GM19438 (cell line): ENCODE measurements around the gene HHLA2.
"Not testable (repeated sequence)": the region's sequence is repeated elsewhere in the genome, so short reads cannot be mapped to it uniquely, and the experiment has no call there.

Experiments used
- ATAC-seq: cut with Tn5 transposase; IDR thresholded peaks from one replicate; pipeline ENCODE4 v1.9.1; 2021; ENCODE audit warnings: low read depth; ENCODE audit not compliant: unreplicated experiment

Gene HHLA2, protein sequence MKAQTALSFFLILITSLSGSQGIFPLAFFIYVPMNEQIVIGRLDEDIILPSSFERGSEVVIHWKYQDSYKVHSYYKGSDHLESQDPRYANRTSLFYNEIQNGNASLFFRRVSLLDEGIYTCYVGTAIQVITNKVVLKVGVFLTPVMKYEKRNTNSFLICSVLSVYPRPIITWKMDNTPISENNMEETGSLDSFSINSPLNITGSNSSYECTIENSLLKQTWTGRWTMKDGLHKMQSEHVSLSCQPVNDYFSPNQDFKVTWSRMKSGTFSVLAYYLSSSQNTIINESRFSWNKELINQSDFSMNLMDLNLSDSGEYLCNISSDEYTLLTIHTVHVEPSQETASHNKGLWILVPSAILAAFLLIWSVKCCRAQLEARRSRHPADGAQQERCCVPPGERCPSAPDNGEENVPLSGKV

DNA sequence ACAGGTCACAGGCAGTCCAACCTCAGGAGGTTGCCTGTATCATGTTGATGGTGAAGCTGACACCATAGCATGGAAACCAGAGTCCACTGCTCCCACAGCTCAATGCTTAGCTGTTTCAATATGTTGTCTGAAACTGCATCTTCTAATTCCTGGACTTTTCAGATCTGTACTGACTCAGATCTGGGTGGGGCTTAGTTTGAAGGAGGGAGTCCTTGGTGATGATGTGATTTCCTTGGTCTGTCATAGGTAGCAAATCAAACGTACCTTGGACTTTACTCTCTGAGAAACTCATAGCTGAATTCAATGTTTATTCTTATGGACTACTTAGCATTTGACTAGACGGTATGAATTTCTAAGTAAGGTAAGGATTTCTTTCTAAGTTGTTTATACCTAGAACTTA is at the start of gene HHLA2:
Gene HHLA2 (plus strand): TSS at position 310 of the 400 bp plus-strand sequence. CDS start 55,266 bp downstream, outside the sequence.
- ATAC-seq: no peak

GRCh38 chr3:108250626-108251025 is 45.7 kb upstream of the HHLA2 start:
- no peak for ATAC-seq

DNA sequence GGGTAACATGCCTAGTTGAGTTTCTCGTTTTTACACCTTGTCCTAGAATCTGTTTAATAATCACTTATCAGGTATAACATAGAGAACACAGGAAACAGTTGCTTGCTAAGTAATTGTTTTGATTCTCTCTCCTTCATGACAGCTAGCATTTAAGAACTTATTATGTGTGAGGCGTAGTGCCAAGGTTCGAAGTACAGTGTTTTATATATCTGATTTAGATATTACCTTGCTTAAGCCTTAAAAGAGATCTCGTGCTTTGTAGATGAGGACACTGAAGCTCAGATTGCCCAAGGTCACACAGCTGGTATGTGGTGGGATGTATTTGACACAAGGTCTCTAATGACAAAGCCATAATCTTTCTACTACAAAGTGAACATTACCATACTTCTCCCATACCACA is 45.1 kb upstream of the HHLA2 start:
- no peak for ATAC-seq

GRCh38 chr3:108251844-108252243 is 44.5 kb upstream of the HHLA2 start:
- no peak for ATAC-seq

DNA sequence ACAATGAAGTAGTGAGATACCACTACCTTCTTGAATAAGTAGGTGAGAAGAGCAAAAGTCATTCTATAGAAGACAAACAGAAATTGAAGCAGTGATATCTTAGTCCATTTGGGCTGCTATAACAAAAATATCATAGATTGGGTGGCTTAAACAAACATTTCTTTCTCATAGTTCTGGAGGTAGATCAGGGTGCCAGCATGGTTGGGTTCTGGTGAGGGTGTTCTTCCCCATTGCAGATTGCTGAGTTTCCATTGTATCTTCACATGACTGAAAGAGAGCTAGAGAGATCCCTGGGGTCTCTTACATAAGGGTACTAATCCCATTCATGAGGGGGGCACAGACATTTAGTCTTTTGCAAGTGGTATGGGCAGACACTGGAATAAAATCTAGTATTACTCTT is 41.2 kb upstream of the HHLA2 start:
- no peak for ATAC-seq

DNA sequence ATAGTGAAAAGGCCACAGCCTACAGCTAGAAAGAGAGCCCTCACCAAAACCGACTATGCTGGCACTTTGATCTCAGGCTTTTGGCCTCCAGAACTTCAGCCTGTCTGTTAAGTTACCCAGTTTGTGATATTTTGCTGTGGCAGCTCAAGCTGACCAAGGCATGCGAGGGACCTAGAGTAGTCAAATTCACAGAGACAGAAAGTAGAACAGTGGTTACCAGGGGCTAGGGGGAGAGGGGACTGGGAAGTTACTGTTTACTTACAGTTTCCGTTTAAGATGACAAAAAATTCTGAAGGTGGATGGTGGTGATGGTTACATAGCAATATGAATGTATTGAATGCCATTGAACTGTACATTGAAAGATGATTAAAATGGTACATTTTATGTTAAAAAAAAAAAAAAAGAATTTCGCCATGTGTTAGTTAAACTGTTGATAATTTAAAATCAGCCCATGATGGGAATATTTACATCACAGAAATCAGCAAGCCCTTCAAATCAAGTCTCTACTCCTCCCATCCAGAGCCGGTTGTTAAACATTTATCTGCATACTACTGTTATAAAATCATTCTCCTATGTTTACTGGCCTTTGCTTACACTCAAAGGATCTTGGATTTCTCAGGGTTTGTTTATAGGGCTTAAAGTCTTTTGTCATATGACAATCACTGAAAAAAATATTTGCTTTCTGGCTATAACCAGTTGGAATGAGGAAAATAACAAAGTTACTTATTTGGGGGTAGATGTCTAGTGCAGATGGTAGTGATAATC is 31.6 kb upstream of the HHLA2 start:
- ATAC-seq: peak; percentile 89

GRCh38 chr3:108268235-108268634 is 28.1 kb upstream of the HHLA2 start:
- not testable (repeated sequence) for ATAC-seq

GRCh38 chr3:108271626-108272025 is 24.7 kb upstream of the HHLA2 start:
- no peak for ATAC-seq

DNA sequence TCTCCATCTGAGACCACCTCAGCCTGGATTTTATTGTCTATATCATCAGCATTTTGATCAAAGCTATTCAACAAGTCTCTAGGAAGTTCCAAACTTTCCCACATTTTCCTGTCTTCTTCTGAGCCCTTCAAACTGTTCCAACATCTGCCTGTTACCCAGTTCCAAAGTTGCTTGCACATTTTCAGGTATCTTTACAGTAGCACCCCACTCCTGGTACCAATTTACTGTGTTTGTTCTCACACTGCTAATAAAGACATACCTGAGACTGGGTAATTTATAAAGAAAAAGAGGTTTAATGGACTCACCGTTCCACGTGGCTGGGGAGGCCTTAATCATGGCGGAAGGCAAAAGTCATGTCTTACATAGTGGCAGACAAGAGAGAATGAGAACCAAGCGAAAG is 17.3 kb upstream of the HHLA2 start:
- not testable (repeated sequence) for ATAC-seq

- ATAC-seq: no peak
These were observed 15.9 kb upstream of the HHLA2 start for GRCh38 chr3:108280476-108280875.

DNA sequence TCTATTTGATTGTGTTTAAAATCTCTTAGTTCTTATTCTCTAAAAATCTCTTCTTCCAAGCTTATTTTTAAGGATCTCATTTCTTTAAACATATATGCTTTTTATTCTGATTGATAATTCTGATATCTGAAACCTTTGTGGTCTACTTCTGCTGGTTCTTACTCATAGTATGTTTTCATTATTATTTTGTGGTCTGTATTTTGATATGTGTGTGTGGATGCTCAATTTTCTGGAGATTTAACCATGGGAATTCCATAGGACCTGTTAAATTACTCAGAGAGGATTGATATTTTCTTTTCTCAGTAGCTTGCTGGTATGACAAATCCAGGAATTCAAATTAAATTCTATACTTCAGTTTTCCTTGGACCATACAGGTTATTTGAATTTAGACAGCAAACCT is 14.7 kb upstream of the HHLA2 start:
- no peak for ATAC-seq

DNA sequence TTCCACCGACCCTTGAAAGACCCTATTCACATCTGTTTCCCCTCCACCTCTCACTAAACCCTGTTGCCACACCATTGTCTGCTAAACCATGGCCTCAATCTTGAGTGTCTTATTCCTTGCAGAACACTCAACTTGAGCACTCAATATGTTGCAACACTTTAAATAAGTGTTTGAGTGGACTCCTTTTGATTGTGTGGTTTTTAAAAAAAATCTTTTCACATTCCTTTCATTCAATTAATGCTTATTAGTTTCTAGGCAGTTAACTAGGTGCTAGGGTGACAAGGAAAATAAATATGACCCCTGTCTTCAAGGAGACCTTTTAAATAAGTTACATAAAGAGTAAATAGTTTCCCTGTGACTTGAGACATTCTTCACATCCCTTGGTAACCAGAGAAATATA is 13.3 kb upstream of the HHLA2 start:
- ATAC-seq: no peak

DNA sequence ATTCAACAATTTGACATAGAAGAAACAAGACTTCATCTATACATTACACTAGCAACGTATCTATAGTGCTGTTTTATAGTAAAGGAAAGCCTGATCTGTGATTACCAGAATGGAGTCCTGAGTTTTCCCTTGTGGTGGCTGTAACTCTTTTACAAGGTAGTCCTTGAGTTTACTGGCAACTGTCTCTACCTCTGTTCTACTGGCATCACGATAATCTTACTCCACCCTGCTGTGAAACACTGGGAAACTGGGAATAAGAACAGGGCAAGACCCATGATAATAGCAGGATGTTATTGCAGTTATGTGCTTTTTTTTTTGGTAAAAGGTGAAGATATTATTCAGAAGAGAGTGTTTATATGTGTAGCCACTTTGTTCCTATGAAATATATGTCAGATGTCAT is 12.4 kb upstream of the HHLA2 start:
- no peak for ATAC-seq

DNA sequence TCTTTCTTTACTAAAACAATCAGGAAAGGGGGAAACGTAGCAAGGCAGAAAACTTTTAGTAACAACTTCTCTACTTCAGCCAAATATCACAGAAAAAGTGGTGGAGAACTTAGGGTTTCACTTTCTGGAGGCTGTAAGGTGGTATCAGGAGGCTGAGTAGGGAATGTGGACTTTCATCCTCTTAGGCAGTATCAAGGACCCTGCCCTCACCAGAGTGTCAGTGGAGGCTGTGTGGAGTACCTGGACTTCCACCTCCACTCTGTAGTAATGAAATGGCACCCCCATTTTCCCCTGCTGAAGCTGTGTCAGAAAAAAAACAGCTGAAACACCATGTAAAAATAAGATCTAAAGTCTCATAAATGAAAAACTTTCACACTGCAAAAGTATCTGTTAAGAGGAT is 11.2 kb upstream of the HHLA2 start:
- no peak for ATAC-seq

- no peak for ATAC-seq
These were observed 9.2 kb upstream of the HHLA2 start for GRCh38 chr3:108287146-108287545.

GRCh38 chr3:108288193-108288592 is 8.2 kb upstream of the HHLA2 start:
- not testable (repeated sequence) for ATAC-seq

DNA sequence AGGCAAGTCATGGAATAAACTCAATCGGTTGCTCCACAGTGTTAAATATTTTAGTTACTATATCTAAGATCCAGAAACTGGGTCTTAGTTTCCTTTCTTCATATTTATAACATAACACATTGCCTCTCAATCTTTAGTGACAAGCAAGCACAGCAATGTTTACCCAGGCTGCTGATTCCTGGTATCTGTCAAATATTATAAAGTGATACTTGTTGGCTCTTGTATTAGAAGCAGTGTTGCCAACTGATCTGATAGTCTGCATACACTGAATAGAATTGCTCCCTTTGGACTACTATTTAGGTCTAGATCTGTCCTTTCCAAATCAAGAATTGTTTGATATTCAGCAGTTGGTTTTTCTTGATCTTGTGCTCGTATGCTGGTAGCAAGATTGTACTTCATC is 7.2 kb upstream of the HHLA2 start:
- no peak for ATAC-seq

DNA sequence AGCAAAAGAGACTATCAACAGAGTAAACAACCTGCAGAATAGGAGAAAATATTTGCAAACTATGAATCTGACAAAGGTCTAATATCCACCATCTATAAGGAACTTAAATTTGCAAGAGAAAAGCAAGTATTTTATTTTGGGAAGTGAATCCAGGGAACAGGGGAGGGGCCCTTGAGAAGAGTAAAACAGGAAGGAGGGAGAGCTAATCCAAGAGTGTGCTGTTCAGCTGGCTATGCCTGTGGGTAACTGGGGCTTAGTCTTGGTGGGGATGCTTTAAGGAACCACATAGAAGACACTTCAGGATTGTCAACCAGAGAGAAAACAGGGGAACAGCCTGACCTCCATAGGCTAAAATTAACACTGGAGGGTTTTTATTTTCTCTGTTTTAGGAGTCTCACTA is 3.9 kb upstream of the HHLA2 start:
- ATAC-seq: peak; percentile 9

GRCh38 chr3:108292905-108293328 is 3.4 kb upstream of the HHLA2 start:
- ATAC-seq: peak; percentile 79

- peak; percentile 55 for ATAC-seq
These were observed 2.5 kb upstream of the HHLA2 start for GRCh38 chr3:108293858-108294257.

DNA sequence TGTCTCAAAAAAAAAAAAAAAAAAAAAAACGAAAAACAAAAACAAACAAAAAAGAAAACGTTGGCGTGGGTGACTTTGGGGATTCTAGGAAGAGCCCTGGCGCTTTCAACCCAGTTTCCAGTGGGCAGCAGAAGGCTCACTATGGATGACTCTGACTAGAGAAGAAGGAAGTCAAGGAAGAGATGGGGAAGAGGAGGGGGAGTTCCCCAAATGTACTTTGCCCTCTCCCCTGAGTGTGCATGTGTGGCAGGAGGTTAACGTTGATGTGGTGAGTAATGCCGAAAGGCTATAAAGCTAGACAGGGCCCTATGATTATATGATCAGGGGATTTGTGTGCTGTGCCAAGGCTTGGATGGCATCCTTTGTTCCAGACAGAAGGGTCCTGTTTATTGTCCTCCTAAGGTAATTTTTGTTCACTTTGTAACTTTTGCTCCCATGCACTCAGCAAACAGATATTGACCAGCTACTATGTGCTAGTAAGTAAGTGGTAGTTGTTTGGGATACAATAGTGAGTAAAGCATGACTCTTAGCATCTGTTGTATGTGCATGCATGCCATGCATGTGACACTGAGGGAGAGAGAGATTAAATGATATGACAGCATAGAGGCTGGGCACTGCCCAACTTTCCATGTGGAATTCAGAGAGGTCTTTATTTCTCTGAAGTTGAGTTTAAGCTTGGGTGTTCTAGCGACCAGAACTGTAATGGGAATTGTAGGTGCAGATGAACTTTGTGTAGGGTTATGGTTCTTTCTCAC is 750 bp upstream of the HHLA2 start:
- no peak for ATAC-seq
